ENCODE data around the gene CRACR2A.
A peak's percentile ranks its signal among the peaks of the same experiment; 100 is the strongest.

CRACR2A gene, protein sequence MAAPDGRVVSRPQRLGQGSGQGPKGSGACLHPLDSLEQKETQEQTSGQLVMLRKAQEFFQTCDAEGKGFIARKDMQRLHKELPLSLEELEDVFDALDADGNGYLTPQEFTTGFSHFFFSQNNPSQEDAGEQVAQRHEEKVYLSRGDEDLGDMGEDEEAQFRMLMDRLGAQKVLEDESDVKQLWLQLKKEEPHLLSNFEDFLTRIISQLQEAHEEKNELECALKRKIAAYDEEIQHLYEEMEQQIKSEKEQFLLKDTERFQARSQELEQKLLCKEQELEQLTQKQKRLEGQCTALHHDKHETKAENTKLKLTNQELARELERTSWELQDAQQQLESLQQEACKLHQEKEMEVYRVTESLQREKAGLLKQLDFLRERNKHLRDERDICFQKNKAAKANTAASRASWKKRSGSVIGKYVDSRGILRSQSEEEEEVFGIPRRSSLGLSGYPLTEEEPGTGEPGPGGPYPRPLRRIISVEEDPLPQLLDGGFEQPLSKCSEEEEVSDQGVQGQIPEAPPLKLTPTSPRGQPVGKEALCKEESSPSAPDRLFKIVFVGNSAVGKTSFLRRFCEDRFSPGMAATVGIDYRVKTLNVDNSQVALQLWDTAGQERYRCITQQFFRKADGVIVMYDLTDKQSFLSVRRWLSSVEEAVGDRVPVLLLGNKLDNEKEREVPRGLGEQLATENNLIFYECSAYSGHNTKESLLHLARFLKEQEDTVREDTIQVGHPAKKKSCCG

DNA sequence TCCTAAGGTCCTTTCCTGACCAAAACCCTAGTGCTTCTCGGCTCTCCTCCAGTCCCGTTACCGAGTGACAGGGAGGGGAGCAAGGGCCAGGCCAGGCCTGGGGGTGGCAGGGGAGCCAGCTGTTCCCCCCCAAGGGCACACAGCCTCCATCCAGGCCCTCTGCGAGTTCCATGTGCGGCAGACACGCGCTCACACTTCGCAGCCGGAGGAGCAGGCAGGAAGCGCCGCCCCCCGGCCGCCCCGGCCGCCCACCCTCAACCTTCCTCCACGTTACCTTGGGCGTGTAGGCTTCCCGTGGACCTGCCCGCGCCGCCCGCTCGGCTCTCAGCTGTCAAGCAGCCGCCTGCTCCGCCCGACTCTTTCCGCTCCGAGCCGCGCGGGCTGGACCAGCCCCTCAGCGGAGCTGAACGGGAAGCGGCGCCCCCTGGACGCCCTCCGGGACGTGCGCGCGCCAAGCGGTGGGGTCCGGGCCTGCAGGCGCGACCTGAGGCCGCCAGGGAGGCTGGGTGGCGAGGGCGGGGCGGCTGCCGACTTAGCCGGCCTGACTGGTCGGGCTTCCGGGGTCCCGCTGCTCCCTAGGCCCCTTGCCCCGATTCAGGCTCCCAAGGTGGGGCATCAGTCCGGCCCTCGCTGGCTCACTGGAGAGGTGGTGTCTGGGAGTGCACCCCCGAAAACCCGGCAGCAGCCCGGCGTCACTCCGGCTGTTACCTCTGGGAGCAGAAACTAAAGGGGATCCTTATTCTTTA, at the start of gene CRACR2A:
Gene CRACR2A, minus strand, starts transcription at position 369 of the 746 bp plus-strand sequence. CDS start 56,110 bp downstream, outside the sequence.
- peak; percentile 95 for DNase-seq

DNA sequence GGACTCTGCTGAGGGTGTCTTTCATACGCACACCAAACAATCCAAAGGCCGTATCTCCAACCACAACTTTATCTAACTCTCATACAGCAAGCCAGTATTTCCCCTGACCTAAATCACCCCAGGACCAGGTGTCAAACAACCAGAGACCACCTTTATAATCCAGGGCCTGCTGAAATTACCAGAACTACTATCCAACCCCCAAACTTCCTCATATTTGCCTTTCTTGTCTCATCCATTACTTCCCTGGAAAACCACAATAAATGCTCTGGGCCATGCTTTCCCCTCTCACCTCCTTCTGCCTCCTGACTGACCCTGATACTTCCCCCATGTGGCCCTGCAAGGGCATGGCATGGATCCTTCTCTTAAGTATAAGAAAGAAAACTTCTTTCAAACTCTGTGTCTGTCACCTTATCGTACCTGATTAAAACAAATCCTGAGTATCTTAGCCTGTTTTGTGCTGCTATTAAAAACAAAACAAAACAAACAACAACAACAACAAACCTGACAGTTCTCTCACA, 44.7 kb upstream of the CRACR2A start:
- DNase-seq = no peak

DNA sequence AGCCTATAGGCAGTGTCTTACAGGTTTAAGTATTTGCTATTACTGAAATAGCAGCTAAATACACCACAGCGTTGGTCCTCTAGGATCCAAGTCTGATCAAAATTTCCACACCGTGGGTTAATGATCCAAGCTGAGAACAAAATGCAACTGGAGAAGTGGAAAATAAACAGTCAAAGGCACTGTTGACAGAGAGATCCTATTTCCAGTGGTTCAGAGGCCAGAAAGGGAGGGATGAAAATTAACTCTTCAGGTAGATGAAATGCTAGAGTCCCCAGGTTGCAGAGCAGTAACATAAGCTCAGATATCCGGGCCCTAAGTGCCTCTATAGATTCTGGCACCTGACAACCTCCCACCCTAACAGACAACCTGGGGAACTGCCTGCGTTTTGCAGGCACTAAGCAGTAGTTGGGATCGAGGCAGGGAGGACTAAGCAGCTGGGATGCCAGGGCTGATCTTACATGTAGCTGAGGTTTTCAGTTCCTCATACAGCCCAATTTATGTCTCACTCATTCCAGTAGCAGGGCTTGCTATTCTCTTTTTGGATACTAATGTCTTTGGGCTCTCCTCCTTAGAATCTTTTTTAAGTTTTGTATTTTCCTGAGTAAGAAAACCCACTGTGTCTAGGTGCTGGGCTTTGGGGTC, 42.7 kb upstream of the CRACR2A start:
- DNase-seq = no peak

DNA sequence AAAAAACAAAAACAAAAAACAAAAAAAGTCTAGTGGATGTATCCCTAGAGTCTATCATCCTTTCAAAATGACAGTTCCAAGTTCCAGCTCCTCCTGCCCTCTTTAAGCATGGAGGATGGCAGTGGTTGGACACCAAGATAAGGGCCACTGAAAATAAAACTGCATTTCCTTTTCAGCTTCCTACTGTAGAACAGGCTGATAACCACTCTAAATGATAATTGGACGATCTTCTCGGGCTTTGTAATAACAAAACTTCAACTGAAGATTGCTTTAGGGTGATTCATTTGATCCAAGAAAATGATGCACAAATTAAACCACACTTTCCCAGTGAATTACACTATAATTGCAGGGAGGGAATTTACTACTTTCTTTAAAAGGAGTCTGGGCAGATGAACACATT, 42.2 kb upstream of the CRACR2A start:
- DNase-seq = no peak

DNA sequence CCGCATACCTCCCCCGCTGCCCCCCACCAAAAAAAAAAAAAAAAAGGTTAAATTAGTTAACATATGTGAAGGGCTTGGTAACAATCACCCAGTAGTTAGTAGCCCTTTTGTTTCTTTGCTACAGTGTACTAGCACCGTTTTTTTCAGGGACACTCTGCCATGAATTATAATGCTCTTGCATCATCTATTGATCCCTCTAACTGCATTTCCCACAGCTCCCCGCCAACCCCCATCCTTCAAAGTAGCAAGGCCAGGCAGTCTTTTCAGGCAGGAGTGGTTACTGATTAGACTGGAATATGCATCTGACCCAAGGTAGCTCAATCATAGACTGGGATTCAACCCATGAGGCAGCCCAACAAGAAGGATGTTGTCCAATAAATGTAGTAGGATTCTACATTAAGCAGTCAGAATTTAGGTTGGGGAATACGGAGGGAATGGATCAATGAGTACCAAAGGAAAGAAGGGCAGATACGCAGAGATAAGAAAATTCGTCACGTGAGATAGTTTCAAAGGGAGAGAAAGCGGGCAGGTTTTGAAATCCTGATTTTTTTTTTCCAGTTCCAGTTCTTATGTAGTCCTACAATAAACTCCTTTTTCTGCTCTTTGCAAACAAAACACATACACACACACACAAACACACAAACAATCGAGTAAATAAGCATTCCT, 39.8 kb upstream of the CRACR2A start:
- no peak for DNase-seq

DNA sequence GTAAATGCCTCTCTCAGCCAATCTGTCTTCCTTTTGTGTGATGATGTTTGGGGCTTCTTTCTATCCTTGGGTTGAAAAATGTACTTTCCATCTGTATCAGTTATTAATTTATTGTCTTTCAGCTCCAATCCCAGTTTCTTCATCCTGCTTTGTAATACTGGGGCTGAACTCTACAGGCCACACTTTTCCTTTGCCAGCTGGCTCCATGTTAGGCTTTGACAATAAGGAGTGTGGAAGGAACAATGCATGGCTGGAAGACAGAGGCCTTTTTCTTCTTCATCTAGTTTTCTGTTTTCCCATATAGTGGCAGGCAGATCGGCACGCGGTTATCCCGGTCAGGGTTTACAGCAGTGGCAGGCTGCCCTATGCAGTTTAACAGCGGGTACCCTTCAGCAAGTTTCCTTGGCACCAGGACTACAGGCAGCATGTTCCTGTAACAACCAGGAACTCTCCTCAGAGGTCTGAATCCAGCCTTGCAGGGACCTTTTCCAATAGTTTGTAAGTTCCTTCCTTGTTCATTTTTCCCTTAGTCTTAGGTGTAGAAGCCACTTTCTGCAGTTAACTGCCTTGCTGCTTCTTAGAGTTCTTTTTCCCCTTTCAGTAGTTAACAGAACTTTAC, 38.5 kb upstream of the CRACR2A start:
- DNase-seq = no peak

DNA sequence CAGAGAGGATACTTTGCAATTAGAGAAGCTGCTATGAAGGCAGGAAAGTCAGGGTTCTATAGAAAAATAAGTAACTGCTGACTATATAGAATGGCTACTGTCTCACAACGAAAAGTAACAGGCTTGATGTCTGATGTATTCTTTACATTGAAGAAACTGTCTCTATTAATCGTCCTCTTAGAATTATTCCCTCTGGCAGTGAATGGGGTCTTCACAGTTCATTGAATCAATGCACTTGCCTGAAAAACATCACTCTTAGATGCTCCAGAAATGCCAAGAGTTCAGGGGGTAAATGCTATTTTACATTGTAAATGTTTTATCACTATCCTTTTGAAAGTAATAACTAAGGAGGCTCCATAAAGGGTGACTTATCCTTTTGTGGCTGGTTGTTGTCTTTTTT, 37.7 kb upstream of the CRACR2A start:
- no peak for DNase-seq

DNA sequence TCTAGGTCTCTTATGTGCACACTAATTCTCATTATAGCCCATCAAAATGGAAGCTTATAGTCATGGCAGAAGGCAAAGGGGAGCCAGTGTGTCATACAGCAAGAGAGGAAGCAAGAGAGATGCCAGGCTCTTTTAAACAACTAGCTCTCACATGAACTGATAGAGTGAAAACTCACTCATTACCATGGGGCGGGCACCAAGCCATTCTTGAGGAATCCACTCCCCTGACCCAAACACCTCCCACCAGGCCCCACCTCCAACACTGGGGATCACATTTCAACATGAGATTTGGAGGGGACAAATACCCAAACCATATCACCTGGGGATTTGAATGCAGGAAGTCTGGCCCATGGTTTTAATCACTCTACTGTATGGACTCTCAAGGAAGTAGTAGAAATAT, 36.9 kb upstream of the CRACR2A start:
- no peak for DNase-seq

DNA sequence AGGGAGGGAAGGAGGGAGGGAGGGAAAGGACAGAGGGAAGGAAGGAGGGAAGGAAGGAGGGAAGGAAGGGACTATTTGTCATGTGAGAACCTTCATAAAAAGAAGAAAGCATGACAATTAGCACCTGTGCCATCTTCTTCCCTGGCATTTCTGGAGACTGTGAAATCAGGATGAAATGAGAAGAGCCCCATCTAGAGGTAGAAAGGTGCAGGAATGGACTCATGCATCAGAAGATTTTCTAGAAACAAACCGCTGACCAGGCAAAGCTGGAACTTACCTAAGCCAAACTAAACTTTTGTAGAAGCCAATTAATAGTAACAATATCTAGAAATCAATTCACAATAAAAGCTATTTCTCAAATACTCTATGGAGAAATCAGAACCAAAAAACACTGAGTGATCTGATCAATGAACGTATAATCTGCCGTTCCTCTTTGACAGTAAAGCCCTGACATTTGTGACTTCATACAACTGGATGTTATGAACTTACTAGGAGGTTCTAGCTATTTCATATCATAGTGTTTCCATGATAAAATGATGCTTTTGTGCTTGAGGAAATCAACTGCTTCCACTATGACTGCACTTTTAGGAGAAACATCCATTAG, 24.4 kb upstream of the CRACR2A start:
- no peak for DNase-seq

DNA sequence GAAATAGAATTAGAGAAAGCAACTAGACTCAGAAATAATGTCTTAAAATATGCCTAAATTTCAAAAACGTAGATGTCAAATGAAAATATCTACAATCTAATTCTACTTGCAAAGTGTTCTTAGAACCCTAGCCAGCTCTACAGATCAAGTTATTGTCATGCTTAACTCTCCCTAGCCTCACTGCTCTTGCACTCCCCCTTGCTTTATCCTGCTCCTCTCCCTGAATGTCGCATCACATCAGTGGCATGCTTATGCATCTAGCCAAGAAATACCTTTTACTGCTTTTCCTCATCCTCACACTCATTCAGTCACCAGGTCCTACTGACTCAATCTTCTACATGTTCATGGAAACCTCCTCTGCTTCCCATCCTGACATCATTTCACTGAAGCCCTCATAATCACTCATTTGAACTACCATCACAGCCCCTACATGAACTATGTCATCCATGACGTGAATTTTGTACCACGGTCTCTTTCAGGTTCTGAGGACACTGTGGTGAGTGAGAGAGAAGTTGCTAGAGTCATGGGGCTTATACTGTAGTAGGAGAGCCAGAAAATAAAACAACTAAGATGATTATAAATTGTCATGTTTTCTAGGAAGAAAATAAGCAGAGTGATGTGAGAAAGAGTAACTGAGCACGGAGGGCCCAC, 22.6 kb upstream of the CRACR2A start:
- no peak for DNase-seq

DNA sequence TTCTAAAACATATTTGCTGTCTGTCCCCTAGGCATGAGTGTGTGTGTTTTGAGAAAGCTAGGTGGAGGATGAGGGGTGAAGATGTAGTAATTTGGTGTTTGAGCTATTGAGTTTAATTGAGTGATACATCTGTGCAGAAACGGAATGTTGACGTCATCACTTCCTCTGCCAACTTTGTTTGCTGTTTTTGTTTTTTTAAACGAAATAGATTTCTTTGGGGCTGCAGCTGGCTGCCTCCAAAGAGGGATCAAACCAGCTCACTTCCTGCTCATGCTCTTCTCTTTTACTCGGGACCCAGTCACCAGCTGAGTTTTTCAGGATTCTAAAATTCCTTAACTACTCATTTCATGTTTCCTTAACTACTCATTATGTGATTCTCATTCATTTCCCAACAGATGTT, 19.5 kb upstream of the CRACR2A start:
- no peak for DNase-seq

DNA sequence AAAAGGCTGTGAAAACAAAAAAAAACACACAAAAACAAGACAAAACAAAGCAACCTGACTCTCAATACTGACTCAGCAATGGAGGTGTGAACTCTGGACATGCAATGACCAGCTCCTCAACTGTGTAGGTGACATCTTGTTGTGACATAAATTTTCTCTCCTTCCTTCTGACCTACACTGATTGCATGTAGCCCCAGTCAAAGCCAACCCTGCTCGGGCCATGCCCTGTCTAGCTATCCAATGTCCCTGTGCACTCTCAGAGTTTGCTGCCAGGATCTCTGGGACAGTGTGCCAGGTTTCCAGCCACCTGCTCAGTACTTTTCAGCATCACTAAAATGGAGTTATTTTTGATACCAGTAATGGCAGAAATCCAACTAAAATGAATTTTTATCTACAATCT, 18.9 kb upstream of the CRACR2A start:
- no peak for DNase-seq

DNA sequence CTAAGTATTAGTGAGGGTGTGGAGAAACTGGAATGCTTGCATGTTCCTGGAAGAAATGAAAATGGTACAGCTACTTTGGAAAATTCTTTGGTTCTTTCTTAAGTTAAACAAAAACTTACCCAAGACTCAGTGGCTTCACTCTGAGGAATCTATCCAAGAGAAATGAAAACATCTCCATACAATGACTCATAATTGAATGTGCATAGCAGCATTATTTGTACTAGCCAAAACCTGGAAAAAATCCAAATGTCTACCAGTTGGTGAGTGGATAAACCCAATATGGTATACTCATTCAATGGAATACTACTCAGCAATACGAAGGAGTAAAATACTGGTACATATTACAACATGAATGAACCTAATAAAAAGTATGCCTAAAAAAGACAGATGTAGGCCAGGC, 18.0 kb upstream of the CRACR2A start:
- no peak for DNase-seq

DNA sequence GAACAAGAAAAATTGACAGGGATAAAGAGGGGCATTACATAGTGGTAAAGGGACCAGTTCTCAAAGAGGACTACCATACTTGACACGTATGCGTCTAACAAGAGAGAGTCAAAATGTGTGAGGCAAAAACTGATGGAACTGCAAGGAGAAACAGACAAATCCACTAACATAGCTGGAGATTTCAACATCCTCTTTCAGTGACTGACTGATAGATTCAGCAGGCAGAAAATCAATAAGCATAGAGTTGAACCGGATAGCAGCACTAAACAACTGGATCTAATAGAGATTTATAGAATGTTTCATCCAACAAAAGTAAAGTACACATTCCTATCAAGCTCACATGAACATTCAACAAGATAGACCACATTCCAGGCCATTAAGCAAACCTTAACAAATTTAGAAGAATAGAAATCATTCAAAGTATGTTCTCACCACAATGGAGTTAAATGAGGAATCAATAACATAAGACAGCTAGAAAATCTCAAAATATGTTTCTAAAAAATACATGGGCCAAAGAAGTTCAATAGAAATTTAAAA, 16.1 kb upstream of the CRACR2A start:
- no peak for DNase-seq

DNA sequence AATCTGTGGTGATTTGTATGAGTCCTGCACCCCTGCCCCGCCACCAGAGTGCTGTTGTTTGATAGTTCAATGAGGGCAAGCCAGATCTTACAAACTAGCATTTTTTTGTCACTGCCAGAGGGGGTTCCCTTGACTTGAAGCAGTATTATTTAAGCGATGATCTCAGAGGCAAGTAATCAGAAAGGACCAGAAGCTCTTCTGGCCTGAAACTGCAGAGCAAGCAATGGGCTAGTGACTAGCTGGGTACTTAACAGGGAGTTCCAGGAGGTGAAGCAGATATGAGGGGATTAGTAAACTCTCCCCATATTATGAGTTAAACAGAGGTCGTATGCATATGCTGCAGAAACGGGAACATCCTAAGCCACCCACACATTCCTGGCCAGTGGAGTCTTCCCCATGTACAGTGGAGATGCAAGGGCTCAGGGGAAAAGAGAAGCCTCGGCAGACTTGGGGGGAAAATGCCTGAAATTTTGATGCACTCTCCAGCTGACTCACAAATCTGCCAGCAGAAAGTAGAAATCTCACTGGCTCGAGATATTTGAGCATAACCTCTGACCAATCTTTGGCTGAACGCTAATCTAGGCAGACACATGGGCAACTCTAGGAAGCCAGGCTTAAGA, 8.3 kb upstream of the CRACR2A start:
- DNase-seq = peak; percentile 21

DNA sequence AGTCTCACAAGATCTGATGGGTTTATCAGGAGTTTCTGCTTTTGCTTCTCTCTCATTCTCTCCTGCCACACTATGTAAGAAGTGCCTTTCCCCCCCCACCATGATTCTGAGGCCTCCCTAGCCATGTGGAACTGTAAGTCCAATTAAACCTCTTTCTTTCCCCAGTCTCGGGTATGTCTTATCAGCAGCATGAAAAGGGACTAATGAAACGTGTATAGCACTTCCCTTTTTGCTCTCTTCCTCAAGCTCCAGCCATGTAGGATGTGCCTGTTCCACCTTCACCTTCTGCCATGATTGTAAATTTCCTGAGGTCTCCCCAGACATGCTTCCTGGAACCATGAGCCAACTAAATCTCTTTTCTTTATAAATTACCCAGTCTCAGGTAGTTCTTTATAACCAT, 7.0 kb upstream of the CRACR2A start:
- DNase-seq = no peak

DNA sequence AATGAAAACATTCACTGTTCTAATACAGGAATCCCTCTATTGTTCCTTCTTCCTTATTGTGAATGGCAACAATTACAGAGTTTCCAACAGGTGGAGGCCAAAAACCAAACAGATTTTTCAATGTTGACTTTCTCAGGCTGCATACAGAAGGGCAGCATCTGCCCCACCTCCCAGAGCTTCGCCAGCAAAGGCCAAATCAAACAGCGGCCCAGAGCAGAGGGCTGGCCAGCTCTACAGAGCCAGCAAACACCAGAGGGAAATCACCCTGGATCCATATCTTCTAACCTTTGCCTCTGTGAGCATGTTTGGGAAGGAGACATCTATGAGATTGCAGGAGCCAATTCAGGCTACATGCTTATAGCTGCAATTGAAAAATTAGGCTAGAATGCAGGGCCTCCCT, 4.4 kb upstream of the CRACR2A start:
- no peak for DNase-seq

DNA sequence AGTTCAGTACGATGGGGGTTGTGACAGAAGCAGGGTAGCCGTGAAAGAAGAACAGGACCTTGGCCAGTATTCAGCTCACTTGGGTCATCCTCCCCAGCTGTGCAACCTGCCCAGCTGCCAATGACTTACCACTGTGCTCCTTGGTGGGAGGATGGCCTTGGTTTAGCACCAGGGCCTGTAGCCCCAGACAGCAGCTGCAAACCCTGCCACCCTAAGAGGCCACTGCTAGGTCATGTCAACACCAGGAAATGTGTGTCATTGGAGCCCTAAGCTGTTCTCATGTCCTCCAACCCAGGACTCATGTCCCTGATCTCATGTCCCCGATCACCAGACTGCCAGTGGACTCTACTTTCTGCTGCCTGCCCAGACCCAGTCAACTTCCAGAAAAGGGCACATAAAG, 3.0 kb upstream of the CRACR2A start:
- no peak for DNase-seq

DNA sequence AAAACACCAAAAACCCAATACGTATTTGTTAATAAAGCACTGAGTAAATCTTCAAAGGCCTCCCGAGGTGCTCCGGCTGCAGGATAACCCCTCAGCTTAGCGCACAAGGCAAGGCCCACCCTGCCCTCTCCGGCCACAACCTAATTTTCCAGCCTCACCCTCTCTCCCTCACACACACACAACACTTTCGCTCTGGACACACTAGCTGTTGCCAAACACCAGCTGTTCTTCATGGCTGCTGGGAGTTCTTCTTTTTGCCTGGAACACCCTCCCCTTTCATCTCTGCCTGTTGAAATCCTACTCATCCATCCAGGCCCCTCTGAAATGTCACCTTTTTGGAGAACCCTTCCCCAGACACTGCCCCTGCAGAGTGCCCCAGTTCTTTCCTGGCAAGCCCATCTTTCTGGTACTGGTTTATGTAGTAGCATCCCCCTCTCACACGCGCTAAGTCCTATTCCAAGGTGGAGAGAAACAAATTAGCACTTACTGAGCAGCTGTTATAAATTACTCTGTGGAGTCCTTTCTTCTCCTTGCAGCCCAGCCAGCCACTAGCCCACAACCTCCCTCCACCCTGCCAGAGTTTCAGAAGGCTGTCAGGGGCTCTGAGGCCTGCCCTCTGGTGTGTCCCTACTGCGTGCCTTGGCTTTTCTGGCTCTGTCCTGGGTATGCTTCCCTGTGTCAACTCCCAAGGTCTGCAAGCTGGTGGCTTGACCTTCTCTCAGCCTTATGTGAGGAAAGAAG, 805 bp upstream of the CRACR2A start:
- DNase-seq = peak; percentile 69

Data from activated CD8-positive, alpha-beta memory T cell treated with anti-CD3 and anti-CD28 coated beads for 24 hours (primary cell).